ENCODE results near the gene ZFAND3.

Gene ZFAND3

GRCh38 chr6:38079537-38079936, 260.0 kb downstream of the ZFAND3 start:
- no peak for DNase-seq (ENCODE audit: low read depth)
- H3K4me3 ChIP-seq (ENCODE audit: low read depth, low read length), result no peak overlapping the region
- TF ChIP-seq CTCF (conservative IDR thresholded peaks at IDR 0.05; ENCODE audit: low read depth, low read length), result no peak

- peak; percentile 33 for DNase-seq (ENCODE audit: low read depth)
- no peak for TF ChIP-seq CTCF (conservative IDR thresholded peaks at IDR 0.05; ENCODE audit: low read depth, low read length)
- no peak overlapping the region for H3K4me3 ChIP-seq (ENCODE audit: low read depth, low read length)
These were observed 260.8 kb downstream of the ZFAND3 start for GRCh38 chr6:38080360-38080759.

- H3K4me3 ChIP-seq (ENCODE audit: low read depth, low read length), result no peak overlapping the region
- no peak for TF ChIP-seq CTCF (conservative IDR thresholded peaks at IDR 0.05; ENCODE audit: low read depth, low read length)
- peak; percentile 47 for DNase-seq (ENCODE audit: low read depth)
These were observed 261.4 kb downstream of the ZFAND3 start for GRCh38 chr6:38080889-38081288.

GRCh38 chr6:38085031-38085430, 265.5 kb downstream of the ZFAND3 start:
- no peak overlapping the region for H3K4me3 ChIP-seq (ENCODE audit: low read depth, low read length)
- no peak for TF ChIP-seq CTCF (conservative IDR thresholded peaks at IDR 0.05; ENCODE audit: low read depth, low read length)
- no peak for DNase-seq (ENCODE audit: low read depth)

GRCh38 chr6:38086346-38086745, 266.8 kb downstream of the ZFAND3 start:
- no peak for DNase-seq (ENCODE audit: low read depth)
- TF ChIP-seq CTCF (conservative IDR thresholded peaks at IDR 0.05; ENCODE audit: low read depth, low read length), result no peak
- no peak overlapping the region for H3K4me3 ChIP-seq (ENCODE audit: low read depth, low read length)

- DNase-seq (ENCODE audit: low read depth), result no peak
- TF ChIP-seq CTCF (conservative IDR thresholded peaks at IDR 0.05; ENCODE audit: low read depth, low read length), result no peak
- no peak overlapping the region for H3K4me3 ChIP-seq (ENCODE audit: low read depth, low read length)
These were observed 268.5 kb downstream of the ZFAND3 start for GRCh38 chr6:38088010-38088409.

GRCh38 chr6:38088829-38089228, 269.3 kb downstream of the ZFAND3 start:
- TF ChIP-seq CTCF (conservative IDR thresholded peaks at IDR 0.05; ENCODE audit: low read depth, low read length), result no peak
- no peak overlapping the region for H3K4me3 ChIP-seq (ENCODE audit: low read depth, low read length)
- no peak for DNase-seq (ENCODE audit: low read depth)

Measured in choroid plexus epithelial cell (primary cell).